HepG2 (cell line): ENCODE measurements around the gene PPP2R5C.

Source experiments
- AGO1 ChIP-seq: fragments of 200-400 bp; formaldehyde crosslinking; IDR thresholded peaks from 2 replicates; pipeline ENCODE4 v1.6.1; 2017; ENCODE audit warnings: mild to moderate bottlenecking, low read depth, low read length, moderate library complexity; ENCODE audit not compliant: poor library complexity, severe bottlenecking
- EZH2 ChIP-seq: conservative IDR thresholded peaks from 2 replicates; pipeline ENCODE4 v1.6.1; 2012; ENCODE audit warnings: mild to moderate bottlenecking, low read depth, low read length, moderate library complexity
- KDM2A ChIP-seq: sonication (generic); formaldehyde crosslinking; IDR thresholded peaks from 2 replicates; pipeline ENCODE4 v1.4.0; 2020; ENCODE audit warnings: low read depth, missing genetic modification reagents, borderline replicate concordance
- PHF21A ChIP-seq: sonication (generic); formaldehyde crosslinking; IDR thresholded peaks from 2 replicates; pipeline ENCODE4 v1.5.0; 2020; ENCODE audit warnings: mild to moderate bottlenecking, missing genetic modification reagents
- STAG1 ChIP-seq: sonication (generic); formaldehyde crosslinking; IDR thresholded peaks from 2 replicates; pipeline ENCODE4 v1.4.0; 2020; ENCODE audit warnings: missing genetic modification reagents
- TP53 ChIP-seq: sonication (generic); formaldehyde crosslinking; conservative IDR thresholded peaks from 2 replicates; pipeline ENCODE4 v1.4.0; 2020; ENCODE audit warnings: missing genetic modification reagents
- ZSCAN29 ChIP-seq: sonication (generic); formaldehyde crosslinking; conservative IDR thresholded peaks from 2 replicates; pipeline ENCODE4 v1.4.0; 2020; ENCODE audit warnings: mild to moderate bottlenecking, missing genetic modification reagents
- TF ChIP-seq, protein P1 (sequence below): sonication (generic); formaldehyde crosslinking; IDR thresholded peaks from 2 replicates; pipeline ENCODE4 v1.5.0; 2020; ENCODE audit warnings: mild to moderate bottlenecking, missing genetic modification reagents, moderate library complexity
- TF ChIP-seq, protein P2 (sequence below): IDR thresholded peaks from 2 replicates; pipeline ENCODE4 v1.6.1; 2016; ENCODE audit warnings: low read depth, borderline replicate concordance
- TF ChIP-seq, protein P3 (sequence below): sonication (generic); formaldehyde crosslinking; IDR thresholded peaks from 2 replicates; pipeline ENCODE4 v1.4.0; 2020; ENCODE audit warnings: mild to moderate bottlenecking, missing genetic modification reagents

DNA sequence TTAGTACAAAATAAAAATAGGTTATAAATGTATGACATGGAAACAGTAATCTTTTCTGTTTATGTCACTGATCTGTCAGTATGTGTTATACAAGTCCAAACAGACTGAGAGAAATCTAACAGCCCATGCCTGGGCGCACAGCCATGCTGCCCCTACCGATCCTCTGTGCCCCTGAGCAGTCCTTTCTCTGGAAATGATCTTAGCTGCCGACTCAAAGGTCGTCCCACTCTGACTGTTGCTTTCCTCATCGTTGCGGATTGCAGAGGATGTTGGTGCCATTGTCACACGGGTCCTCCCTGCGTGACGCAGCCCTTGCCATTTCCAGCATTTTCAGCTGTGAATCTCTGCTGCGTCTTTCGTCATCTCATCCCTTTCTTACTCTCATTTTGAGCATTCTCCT is 119.9 kb downstream of the PPP2R5C start:
- TF ChIP-seq TP53 (CRISPR knock-in tag) (no peak), AGO1 (no peak), EZH2 (no peak), PHF21A (CRISPR knock-in tag) (no peak), KDM2A (CRISPR knock-in tag) (no peak), STAG1 (CRISPR knock-in tag) (no peak), ZSCAN29 (CRISPR knock-in tag) (no peak)
- TF ChIP-seq, protein P1, sequence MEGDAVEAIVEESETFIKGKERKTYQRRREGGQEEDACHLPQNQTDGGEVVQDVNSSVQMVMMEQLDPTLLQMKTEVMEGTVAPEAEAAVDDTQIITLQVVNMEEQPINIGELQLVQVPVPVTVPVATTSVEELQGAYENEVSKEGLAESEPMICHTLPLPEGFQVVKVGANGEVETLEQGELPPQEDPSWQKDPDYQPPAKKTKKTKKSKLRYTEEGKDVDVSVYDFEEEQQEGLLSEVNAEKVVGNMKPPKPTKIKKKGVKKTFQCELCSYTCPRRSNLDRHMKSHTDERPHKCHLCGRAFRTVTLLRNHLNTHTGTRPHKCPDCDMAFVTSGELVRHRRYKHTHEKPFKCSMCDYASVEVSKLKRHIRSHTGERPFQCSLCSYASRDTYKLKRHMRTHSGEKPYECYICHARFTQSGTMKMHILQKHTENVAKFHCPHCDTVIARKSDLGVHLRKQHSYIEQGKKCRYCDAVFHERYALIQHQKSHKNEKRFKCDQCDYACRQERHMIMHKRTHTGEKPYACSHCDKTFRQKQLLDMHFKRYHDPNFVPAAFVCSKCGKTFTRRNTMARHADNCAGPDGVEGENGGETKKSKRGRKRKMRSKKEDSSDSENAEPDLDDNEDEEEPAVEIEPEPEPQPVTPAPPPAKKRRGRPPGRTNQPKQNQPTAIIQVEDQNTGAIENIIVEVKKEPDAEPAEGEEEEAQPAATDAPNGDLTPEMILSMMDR (CRISPR knock-in tag) = no peak
- TF ChIP-seq, protein P2, sequence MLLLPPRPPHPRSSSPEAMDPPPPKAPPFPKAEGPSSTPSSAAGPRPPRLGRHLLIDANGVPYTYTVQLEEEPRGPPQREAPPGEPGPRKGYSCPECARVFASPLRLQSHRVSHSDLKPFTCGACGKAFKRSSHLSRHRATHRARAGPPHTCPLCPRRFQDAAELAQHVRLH (CRISPR knock-in tag) = no peak
- TF ChIP-seq, protein P3, sequence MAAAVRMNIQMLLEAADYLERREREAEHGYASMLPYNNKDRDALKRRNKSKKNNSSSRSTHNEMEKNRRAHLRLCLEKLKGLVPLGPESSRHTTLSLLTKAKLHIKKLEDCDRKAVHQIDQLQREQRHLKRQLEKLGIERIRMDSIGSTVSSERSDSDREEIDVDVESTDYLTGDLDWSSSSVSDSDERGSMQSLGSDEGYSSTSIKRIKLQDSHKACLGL (CRISPR knock-in tag) = no peak
